ENCODE results near the gene PRKN.

DNA sequence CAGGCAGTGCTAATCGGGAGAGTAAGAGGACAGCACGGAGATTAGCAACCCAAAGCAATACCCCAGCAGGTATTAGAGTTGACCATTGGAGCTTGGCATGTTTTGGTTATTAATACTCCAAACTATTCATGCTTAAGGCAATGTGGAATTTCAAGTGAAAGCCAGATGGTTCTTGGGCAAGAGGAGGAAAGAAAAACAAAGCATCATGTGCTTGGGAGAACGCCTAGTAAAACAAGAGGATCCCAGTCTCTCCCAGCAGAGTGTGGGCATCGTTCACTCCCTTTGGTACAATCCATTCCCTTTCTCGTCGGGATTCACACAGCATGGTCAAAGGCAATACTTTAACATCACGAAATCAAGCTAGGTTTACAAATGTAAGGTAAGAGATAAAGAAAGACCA lies 349.8 kb downstream of the PRKN start:
- no peak for TF ChIP-seq EZH2phosphoT487 (IDR thresholded peaks at IDR 0.05; ENCODE audit: insufficient read depth, low read depth)
- TF ChIP-seq EZH2 (IDR thresholded peaks at IDR 0.05; ENCODE audit: insufficient read depth, poor library complexity, severe bottlenecking), result no peak
